Pancreas (tissue), 10 donors: ENCODE results near the gene HSPB7. TPM values are rescaled to one million over a fixed set of nuclear protein-coding genes. Genes with fewer than 3 reads are reported as not detected.

ENCODE experiments used
- ATAC-seq, 4 donors: fragments of 200-7000 bp; cut with Tn5 transposase; one replicate each; pipeline versions ENCODE4 v1.8.0 to v1.9.1; 2020; ENCODE audit warnings: mild to moderate bottlenecking in 4 of 4, moderate library complexity in 4 of 4
- DNase-seq, 6 donors: peaks; one replicate each; pipeline ENCODE4 v3.0.0-alpha.2; 2020
- FAIRE-seq: peaks from 2 replicates; lab custom pipeline; 2012; peaks lifted over from hg19 to GRCh38; lab: Jason Lieb, UNC
- H3K27ac ChIP-seq, 4 donors: fragments of 200-600 bp; sonication (generic); 1 replicate in 3 of 4; 2 replicates in 1 of 4; pipeline versions ENCODE4 v1.5.0 to v1.8.0; 2020
- H3K27me3 ChIP-seq, 4 donors: fragments of 200-600 bp; one replicate each; pipeline ENCODE4 v1.8.0; 2021
- H3K36me3 ChIP-seq, 3 donors: fragments of 200-600 bp; sonication (generic) in 1 of 3; one replicate each; pipeline versions ENCODE4 v1.5.0 to v1.8.0; 2020 to 2021
- H3K4me1 ChIP-seq, 3 donors: fragments of 200-600 bp; one replicate each; pipeline ENCODE4 v1.8.0; 2021
- H3K4me3 ChIP-seq, 4 donors: fragments of 200-600 bp; sonication (generic) in 2 of 4; one replicate each; pipeline versions ENCODE4 v1.5.0 to v1.8.0; 2020 to 2021
- H3K9me3 ChIP-seq, 4 donors: fragments of 200-600 bp; one replicate each; pipeline ENCODE4 v1.8.0; 2021
- WGBS, 2 donors: extraction: QIAGEN DNeasy Blood & Tissue Kit; methylation state at CpG; one replicate each; pipeline ENCODE4 v1.1.7; 2013; 5-methylcytosine and 5-hydroxymethylcytosine counted together
- intact Hi-C, 3 donors: fragments of 100-400 bp; cut with DNase I; formaldehyde crosslinking; loops; one replicate each; pipeline versions ENCODE4 v1.11.1 to v1.14.2; 2022
- polyA plus RNA-seq, 2 donors: library from polyadenylated mRNA; stranded (reverse); fragments of 200-250 nt; gene quantifications; one replicate each; pipeline ENCODE4 v1.2.3, GENCODE V29; 2013
- total RNA-seq, 6 donors: library from RNA; stranded (reverse); fragmentation: NEBNext Ultra II Directional in 4 of 6; extraction: Animal tissue kit (Norgen Biotek cat#: 25700) in 4 of 6; gene quantifications; one replicate each; pipeline versions ENCODE4 v1.2.1 to v1.2.4, GENCODE V29; 2021 to 2023
- TF ChIP-seq, protein P1 (sequence below), 4 donors: fragments of 200-600 bp; sonication (generic) in 3 of 4; IDR thresholded peaks; one replicate each; pipeline versions ENCODE4 v1.5.0 to v1.8.0; 2021; ENCODE audit warnings: antibody characterized with exemption in 4 of 4
- donor health status: healthy with polysubstance abuse.
- donor health status: DM: no; HTN: no; CAD: no; lungs with moderate emphysema.
- donor health status: DM: no; HTN: no; CAD: no.
- donor health status: control.
- donor health status: control.
- donor health status: Bipolar disorder and iron deficiency.
- donor health status: DM: yes; HTN: yes; CAD: no.
- donor health status: DM: no; HTN: no; CAD: no.
- donor health status: DM: no; HTN: no; CAD: no.
- donor health status: DM: yes; HTN: yes; CAD: no.

The HSPB7 gene
- total RNA-seq = 1 to 10 TPM in 3 of 6 donors, under 1 TPM in 3; 0.65 to 4.8 (median 1.3) TPM
- 10 to 100 TPM in 1 of 2 donors, 1 to 10 TPM in 1; 4.1 to 10.9 TPM for polyA plus RNA-seq

DNA sequence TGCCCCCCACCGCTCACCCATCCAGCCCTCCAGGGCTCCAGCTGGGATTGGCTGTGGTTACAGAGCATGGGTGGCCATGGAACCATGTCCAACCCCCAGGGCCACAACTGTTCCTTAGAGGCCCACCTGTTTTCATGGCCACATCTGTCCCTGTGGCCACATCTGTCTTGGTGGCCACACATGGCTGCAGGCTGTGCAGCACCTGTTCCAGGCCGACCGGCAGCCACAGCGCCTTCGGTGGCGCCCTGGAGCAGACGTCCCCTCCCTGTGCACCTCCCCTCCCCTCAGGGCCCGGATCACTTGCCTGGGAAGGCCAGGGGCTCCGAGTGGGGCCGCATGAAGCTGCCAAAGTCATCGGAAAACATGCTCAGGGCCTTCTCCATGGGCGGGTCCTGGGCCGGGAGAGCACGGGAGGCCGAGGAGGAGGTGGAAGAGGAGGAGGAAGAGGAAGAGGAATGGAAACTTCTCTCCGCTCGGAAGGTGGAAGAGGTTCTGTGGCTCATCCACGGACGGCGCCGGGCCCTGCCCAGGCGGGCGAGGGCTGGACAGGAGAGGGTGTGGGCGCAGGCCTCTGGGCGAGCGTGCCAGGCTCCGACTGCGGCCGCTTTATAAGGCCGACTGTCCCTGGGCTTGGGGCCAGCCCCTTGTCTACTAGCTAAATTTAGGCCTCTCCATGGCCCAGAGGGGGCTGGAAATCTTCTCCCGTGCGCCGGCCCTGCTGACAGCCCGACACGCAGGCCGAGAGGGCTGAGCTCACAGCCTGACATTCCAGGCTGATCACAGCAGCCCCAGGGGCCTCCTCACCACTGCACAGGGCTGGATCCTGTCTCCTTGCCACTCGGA, at the start of gene HSPB7:
HSPB7 (minus strand) TSS at position 583 of the 843 bp plus-strand sequence; CDS start at position 503, 80 bp downstream.
- no peak within 1 kb of the TSS for H3K4me3 ChIP-seq
- H3K36me3 ChIP-seq = no peaks in the 10 kb centered on the region
- no peaks in the 10 kb centered on the region for H3K27me3 ChIP-seq
- H3K27ac ChIP-seq = peak within 1 kb of the TSS; percentile 22 to 64 (median 45)
- no peak for FAIRE-seq
- H3K9me3 ChIP-seq = no peaks in the 10 kb centered on the region
- DNase-seq = peak in 3 of 6 donors; percentile 31 to 80 (median 35)
- TF ChIP-seq, protein P1, sequence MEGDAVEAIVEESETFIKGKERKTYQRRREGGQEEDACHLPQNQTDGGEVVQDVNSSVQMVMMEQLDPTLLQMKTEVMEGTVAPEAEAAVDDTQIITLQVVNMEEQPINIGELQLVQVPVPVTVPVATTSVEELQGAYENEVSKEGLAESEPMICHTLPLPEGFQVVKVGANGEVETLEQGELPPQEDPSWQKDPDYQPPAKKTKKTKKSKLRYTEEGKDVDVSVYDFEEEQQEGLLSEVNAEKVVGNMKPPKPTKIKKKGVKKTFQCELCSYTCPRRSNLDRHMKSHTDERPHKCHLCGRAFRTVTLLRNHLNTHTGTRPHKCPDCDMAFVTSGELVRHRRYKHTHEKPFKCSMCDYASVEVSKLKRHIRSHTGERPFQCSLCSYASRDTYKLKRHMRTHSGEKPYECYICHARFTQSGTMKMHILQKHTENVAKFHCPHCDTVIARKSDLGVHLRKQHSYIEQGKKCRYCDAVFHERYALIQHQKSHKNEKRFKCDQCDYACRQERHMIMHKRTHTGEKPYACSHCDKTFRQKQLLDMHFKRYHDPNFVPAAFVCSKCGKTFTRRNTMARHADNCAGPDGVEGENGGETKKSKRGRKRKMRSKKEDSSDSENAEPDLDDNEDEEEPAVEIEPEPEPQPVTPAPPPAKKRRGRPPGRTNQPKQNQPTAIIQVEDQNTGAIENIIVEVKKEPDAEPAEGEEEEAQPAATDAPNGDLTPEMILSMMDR (IDR thresholded peaks at IDR 0.05) = no peak
- 65 to 69% methylated on average over 37 of the region's 37 CpGs for WGBS, 2 donors
- peak in 3 of 4 donors; percentile 2 to 16 (median 5) for ATAC-seq
- H3K4me1 ChIP-seq = peaks cover 7 to 18% (median 12%) of the 10 kb centered on the region in 3 donors
- intact Hi-C loops = no loop called here

- TF ChIP-seq, protein P1 (IDR thresholded peaks at IDR 0.05) = no peak
- WGBS, 2 donors = 16 to 19% methylated on average over 6 of the region's 6 CpGs
- peak overlapping the region; percentile 35 to 79 (median 72) for H3K27ac ChIP-seq
- H3K4me1 ChIP-seq = peaks cover 20 to 26% (median 25%) of the 10 kb centered on the region in 3 donors
- no peaks in the 10 kb centered on the region for H3K9me3 ChIP-seq
- H3K36me3 ChIP-seq = no peaks in the 10 kb centered on the region
- peak; percentile 77 to 88 (median 84) for ATAC-seq
- no peak overlapping the region for H3K4me3 ChIP-seq
- DNase-seq = peak; percentile 88 to 97 (median 94)
- no peaks in the 10 kb centered on the region for H3K27me3 ChIP-seq
- no peak for FAIRE-seq
- intact Hi-C loops = no loop called here
Observed at GRCh38 chr1:16067127-16067768, 49.4 kb upstream of the HSPB7 start.

GRCh38 chr1:16066245-16066644, 48.4 kb upstream of the HSPB7 start:
- Histone ChIP-seq H3K9me3 (no peaks in the 10 kb centered on the region), H3K27ac (peak overlapping the region in 3 of 4 donors; percentile 67 to 79 (median 77)), H3K4me3 (no peak overlapping the region), H3K27me3 (no peaks in the 10 kb centered on the region), H3K36me3 (no peaks in the 10 kb centered on the region), H3K4me1 (peaks cover 20 to 26% (median 25%) of the 10 kb centered on the region in 3 donors)
- WGBS, 2 donors = 78 to 83% methylated on average over 4 of the region's 4 CpGs
- FAIRE-seq (no peak), ATAC-seq (no peak), DNase-seq (peak in 1 of 6 donors; percentile 33)
- TF ChIP-seq, protein P1 (IDR thresholded peaks at IDR 0.05) = no peak
- intact Hi-C loops = no loop called here

GRCh38 chr1:16065269-16065576, 47.4 kb upstream of the HSPB7 start:
- ATAC-seq (no peak), DNase-seq (peak in 1 of 6 donors; percentile 56), FAIRE-seq (no peak)
- intact Hi-C loops = no loop called here
- H3K27ac ChIP-seq = no peak overlapping the region
- H3K4me1 ChIP-seq = peaks cover 20 to 26% (median 25%) of the 10 kb centered on the region in 3 donors
- TF ChIP-seq, protein P1 (IDR thresholded peaks at IDR 0.05) = no peak
- 75 to 77% methylated on average over 8 of the region's 8 CpGs for WGBS, 2 donors
- no peak overlapping the region for H3K4me3 ChIP-seq
- H3K36me3 ChIP-seq = no peaks in the 10 kb centered on the region
- H3K9me3 ChIP-seq = no peaks in the 10 kb centered on the region
- no peaks in the 10 kb centered on the region for H3K27me3 ChIP-seq
